GM19463 (cell line): ENCODE results near the gene WWOX.
A peak's percentile ranks its signal among the peaks of the same experiment; 100 is the strongest.

Source experiments
- ATAC-seq: cut with Tn5 transposase; IDR thresholded peaks from one replicate; pipeline ENCODE4 v1.9.1; 2021; ENCODE audit warnings: mild to moderate bottlenecking, moderate library complexity; ENCODE audit not compliant: unreplicated experiment

WWOX gene

DNA sequence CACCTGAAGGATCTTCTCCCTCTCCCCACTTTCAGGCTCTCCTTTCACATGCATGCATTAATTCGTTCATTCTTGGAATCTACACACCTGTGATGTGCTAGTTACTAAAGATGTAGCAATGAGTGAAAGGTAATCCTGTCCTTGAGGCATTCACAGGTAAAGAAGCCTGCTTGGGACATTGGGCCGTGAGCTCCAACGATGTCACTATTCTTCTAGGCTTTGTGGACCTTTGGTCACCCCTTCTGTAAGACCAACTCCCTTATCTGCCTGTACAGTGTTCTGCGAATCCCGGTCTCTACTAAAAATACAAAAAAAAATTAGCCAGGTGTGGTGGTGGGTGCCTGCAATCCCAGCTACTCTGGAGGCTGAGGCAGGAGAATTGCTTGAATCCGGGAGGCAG is 892.5 kb downstream of the WWOX start:
- no peak for ATAC-seq

GRCh38 chr16:78993346-78993745 is 893.9 kb downstream of the WWOX start:
- ATAC-seq, result no peak

DNA sequence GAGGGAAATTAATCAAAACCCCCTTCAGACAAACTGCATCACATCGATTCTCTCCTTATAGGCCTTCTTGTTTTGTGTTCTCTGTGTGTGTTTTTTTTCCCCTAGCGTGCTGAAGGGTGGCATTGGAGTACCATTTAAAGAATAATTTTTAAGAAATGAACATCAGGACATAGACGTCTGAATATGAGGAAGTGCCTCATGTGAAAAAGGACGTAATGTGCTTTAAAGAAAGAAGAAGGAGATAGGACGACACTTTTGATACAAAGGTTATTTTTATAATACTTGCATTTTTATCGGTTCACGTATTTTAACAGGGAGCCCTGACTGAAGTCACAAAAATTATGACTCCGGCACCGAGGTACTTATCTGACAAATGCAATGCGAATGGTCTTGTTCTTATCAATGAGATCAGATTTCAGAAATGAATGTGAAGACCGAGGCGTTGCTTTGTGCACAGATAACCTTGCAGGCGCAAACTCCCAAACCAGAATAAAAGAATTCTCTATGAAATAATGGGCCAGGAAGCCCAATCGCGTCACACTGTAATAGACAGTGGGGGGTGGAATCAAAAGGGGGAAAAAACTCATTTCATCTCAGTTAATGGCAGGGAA is 894.8 kb downstream of the WWOX start:
- ATAC-seq, result no peak

DNA sequence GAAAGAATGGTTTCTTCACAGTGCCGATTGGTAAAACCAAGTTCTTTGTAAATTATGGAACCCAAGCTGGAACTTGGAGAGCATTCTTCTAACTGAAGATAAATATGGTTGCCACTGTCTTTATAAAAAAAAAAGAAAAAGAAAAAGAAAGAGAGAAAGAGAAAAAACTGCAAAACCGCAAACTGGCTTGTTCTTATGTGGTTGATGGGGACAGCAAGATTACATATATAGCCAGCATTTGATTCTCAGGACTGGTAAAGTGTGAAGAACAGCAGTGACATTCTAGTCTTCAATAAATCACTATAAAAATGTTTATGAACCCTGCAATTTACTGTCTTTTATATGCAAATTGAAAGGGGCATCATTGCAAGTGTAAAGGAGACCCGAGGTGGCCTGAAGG is 896.0 kb downstream of the WWOX start:
- no peak for ATAC-seq

- ATAC-seq, result no peak
Measured at GRCh38 chr16:78996790-78997189, 897.3 kb downstream of the WWOX start.

DNA sequence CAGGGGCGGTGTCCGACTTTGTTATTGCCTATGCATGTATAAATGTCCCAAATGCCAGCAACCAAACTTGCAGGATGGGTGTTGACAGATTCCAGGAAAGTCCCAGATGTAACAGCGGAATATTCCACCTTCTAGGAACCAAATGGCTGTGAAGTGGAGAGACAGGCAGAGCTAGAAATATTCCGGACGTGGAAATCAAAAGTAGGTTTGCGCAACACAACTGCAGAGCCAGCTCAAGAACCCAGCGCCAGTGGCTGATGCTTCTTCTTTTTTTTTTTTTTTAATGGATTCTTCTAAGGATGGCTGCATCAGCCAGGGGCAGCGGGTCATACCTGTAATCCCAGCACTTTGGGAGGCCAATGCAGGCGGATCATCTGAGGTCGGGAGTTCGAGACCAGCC is 899.4 kb downstream of the WWOX start:
- ATAC-seq, result no peak

- no peak for ATAC-seq
Measured at GRCh38 chr16:79001156-79001967, 901.9 kb downstream of the WWOX start.

DNA sequence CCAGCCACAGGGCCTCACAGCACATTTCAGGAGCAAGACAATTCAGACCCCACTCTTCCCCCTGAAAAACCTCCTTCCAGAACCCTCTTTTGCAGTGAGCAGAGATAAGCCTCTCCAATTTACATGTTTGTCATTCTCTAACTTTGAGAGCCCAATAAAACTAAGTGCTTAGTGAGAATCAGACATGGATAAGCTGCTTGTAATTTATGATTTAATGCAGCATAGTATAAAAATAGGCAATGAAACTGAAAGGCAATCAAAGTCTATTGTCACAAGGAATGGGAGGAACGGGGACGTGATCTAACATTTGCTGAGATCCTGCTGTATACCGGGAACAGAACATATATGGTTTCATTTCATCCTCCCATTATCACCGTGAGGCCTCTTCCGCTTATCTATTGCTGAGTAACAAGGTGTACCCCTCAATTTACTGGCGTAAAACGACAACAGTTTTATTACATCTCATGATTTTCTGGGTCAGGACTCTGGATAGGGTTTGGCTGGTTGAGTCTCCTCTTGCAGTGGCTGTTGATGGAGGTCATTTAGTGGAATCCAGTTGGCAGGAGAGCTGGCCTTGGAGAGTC is 903.7 kb downstream of the WWOX start:
- no peak for ATAC-seq

DNA sequence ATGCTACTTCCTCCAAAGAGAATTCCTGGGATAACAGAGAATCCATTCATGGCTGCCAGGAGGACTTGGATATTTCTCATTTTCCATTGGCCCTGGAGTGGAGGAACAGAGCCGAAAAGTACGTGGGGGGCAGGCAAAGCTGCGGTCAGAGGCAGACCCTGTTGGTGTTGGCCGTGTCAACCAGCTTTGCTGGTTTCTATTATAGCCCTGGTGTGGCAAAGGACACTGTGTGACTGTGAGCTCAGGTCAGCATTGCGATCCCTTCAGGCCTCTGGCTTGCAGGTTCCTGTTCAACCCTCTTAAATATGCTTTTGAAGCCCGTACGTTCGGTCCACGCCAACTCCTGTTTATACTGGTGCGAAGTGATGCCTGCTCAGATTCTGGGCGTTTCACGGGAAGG is 904.9 kb downstream of the WWOX start:
- ATAC-seq, result no peak

- ATAC-seq, result no peak
Measured at GRCh38 chr16:79005096-79005495, 905.6 kb downstream of the WWOX start.

DNA sequence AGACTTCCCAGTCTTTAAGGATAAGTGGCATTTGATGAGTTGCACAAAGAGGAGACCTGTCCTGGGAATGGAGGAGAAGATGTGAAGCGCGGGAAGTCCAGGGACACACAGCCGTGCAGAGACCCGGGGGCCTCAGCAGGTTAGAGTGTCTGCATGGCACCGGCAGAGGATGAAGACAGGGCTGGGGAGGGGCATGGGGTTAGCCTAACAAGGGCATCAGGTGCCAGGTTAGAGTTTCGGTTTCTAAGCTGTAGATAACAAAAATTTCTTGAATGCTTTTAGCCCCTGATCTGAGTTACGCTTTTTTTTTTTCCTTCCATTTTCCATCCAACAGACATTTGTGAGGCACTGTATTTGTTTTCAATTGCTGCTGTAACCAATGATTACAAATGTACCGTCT is 906.8 kb downstream of the WWOX start:
- no peak for ATAC-seq

GRCh38 chr16:79006765-79007164 is 907.3 kb downstream of the WWOX start:
- no peak for ATAC-seq

DNA sequence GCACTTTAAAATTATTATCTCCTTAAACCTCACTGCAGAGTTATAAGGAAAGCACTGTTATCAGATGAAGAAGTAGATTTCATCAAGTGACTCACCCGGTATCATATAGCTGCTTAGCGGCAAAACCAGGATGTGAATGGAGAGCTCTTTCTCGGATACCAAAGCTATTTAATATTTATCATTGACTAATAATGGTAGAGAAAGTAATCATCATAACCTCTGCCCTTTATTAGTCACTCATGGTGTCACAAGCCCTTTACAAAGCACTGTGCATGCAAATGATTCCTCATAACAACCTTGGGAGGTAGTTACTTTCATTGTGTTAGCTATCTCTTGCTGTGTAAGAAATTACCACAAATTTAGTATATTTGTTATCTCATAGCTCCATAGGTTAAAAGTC is 908.2 kb downstream of the WWOX start:
- peak; percentile 76 for ATAC-seq

GRCh38 chr16:79008036-79008868 is 908.8 kb downstream of the WWOX start:
- peak; percentile 17 for ATAC-seq

- no peak for ATAC-seq
Measured at GRCh38 chr16:79008869-79009179, 909.4 kb downstream of the WWOX start.

- no peak for ATAC-seq
Measured at GRCh38 chr16:79009896-79010295, 910.4 kb downstream of the WWOX start.

DNA sequence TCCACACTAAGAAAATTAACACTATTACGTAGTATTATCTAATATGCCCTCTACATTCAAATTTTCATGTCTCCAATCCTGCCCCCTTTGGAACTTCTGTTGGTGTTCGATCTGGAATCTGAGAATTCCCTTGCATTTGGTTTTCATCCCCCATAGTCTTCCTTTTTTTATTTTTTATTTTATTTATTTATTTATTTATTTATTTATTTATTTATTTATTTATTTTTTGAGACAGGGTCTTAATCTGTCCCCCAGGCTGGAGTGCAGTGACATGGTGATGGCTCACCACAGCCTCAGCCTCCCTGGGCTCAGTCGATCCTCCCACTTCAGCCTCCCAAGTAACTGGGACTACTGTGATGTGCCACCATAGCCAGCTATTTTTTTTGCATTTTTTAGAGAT is 911.8 kb downstream of the WWOX start:
- no peak for ATAC-seq

DNA sequence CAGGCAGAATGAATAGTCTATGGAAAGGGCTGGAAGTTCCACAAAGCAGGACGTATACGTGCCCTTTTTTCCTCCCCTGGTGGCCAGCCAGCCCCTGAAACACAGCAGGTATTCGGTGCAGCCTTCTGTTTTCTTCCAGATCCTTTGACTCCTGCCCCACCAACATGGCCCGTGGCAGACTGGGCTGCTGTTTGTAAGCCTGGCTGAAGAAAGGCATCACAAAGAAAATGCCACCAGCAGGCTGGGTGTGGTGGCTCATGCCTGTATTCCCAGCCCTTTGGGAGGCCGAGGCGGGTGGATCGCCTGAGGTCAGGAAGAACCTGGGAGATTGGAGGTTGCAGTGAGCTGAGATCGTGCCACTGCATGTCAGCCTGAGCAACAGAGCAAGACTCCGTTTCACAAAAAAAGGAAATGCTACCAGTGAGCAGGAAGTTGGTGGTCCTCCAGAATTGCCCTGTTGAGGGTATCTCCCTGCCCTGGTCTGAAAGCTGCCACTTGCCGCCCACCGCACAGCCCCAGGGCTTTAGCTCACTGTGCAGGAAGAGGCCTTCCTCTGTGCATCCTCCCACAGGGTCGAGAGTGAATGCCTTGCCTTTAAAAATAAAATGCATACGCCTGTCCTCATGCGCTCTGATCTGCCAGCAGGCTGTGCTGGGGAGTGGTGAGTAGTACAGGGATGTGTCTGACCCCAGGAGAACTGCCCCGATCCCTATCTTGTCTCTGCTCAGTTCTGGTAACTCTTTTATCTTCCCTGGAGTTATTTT is 913.4 kb downstream of the WWOX start:
- ATAC-seq, result no peak

- ATAC-seq, result no peak
Measured at GRCh38 chr16:79013930-79014660, 914.6 kb downstream of the WWOX start.
